Right lobe of liver (tissue), 6 donors: Measurements from ENCODE around the gene OCIAD2. TPM values are rescaled to one million over a fixed set of nuclear protein-coding genes. Genes with fewer than 3 reads are reported as not detected.

Source experiments
- ATAC-seq, 4 donors: fragments of 200-7000 bp; cut with Tn5 transposase; one replicate each; pipeline ENCODE4 v1.9.1; 2020; ENCODE audit warnings: mild to moderate bottlenecking in 4 of 4, moderate library complexity in 4 of 4
- DNase-seq, 3 donors: peaks; one replicate each; pipeline ENCODE4 v3.0.0-alpha.2; 2020
- H3K27ac ChIP-seq, 3 donors: fragments of 200-600 bp; one replicate each; pipeline ENCODE4 v1.8.0; 2022
- H3K27me3 ChIP-seq, 2 donors: fragments of 200-600 bp; one replicate each; pipeline ENCODE4 v1.8.0; 2022
- H3K36me3 ChIP-seq, 4 donors: fragments of 200-600 bp; sonication (generic) in 1 of 4; one replicate each; pipeline versions ENCODE4 v1.5.1 to v1.8.0; 2017 to 2022; ENCODE audit warnings: control low read depth in 1 of 4
- H3K4me1 ChIP-seq, 4 donors: fragments of 200-600 bp; sonication (generic) in 1 of 4; one replicate each; pipeline versions ENCODE4 v1.5.1 to v1.8.0; 2017 to 2022; ENCODE audit warnings: control low read depth in 1 of 4
- H3K4me3 ChIP-seq, 3 donors: fragments of 200-600 bp; one replicate each; pipeline ENCODE4 v1.8.0; 2022
- H3K9me3 ChIP-seq, 4 donors: fragments of 200-600 bp; sonication (generic) in 1 of 4; one replicate each; pipeline versions ENCODE4 v1.5.1 to v1.8.0; 2017 to 2022; ENCODE audit warnings: control low read depth in 1 of 4
- CTCF ChIP-seq, 4 donors: fragments of 200-600 bp in 3 of 4; fragments of 450-650 bp in 1 of 4; IDR thresholded peaks; one replicate each; pipeline versions ENCODE4 v1.5.1 to v1.8.0; 2016 to 2022; ENCODE audit warnings: antibody characterized with exemption in 4 of 4, mild to moderate bottlenecking in 2 of 4
- POLR2A ChIP-seq: fragments of 450-650 bp; IDR thresholded peaks from one replicate; pipeline ENCODE4 v1.6.1; 2017; ENCODE audit warnings: antibody characterized with exemption, mild to moderate bottlenecking
- WGBS: methylation state at CpG from one replicate; pipeline ENCODE4 v1.1.6; 2018; ENCODE audit warnings: low coverage, low lambda C conversion rate; ENCODE audit not compliant: insufficient coverage; ENCODE audit errors: missing lambda C conversion rate; 5-methylcytosine and 5-hydroxymethylcytosine counted together
- intact Hi-C, 2 donors: fragments of 100-400 bp; cut with DNase I; formaldehyde crosslinking; loops; one replicate each; pipeline versions ENCODE4 v1.11.2 to v1.14.1; 2022
- total RNA-seq, 6 experiments: library from RNA; depleted of rRNA in 2 of 6; stranded (reverse); fragments of >200 nt in 2 of 6; fragmentation: NEBNext Ultra II Directional in 3 of 6; extraction: Animal tissue kit (Norgen Biotek cat#: 25700) in 3 of 6; gene quantifications; one replicate each; pipeline versions ENCODE4 v1.1.0 to v1.2.4, GENCODE V29; 2016 to 2023
- donor health status: DM: no; HTN: yes; CAD: no.
- donor health status: DM: no; HTN: no; CAD: no.
- donor health status: DM: no; HTN: no; CAD: no.
- donor health status: DM: no; HTN: yes; CAD: no.
- donor health status: DM: no; HTN: yes; CAD: no.

OCIAD2 gene
- total RNA-seq, 6 experiments from 2014 or later, result 29.6 to 107 (median 68.3) TPM

GRCh38 chr4:48901196-48901595 lies 5.4 kb downstream of the OCIAD2 start:
- TF ChIP-seq CTCF (IDR thresholded peaks at IDR 0.05) (no peak), POLR2A (no peak)
- no peak overlapping the region for H3K27ac ChIP-seq
- no peaks in the 10 kb centered on the region for H3K27me3 ChIP-seq
- no peaks in the 10 kb centered on the region for H3K9me3 ChIP-seq
- peaks cover 0 to 50% (median 1%) of the 10 kb centered on the region in 4 donors for H3K36me3 ChIP-seq
- peaks cover 0 to 27% (median 5%) of the 10 kb centered on the region in 4 donors for H3K4me1 ChIP-seq
- intact Hi-C loops, result loop anchor here in 1 of 2 donors (10.0 kb wide), 1 partner anchor 66 kb away; the partner anchor contains the start of gene OCIAD1
- no peak overlapping the region for H3K4me3 ChIP-seq
- DNase-seq (no peak), ATAC-seq (no peak)
- WGBS, result 98% methylated on average over 3 of the region's 4 CpGs

GRCh38 chr4:48899950-48900349 lies 6.6 kb downstream of the OCIAD2 start:
- intact Hi-C loops, result loop anchor here in 1 of 2 donors (10.0 kb wide), 1 partner anchor 65 kb away; the partner anchor contains the start of gene OCIAD1

GRCh38 chr4:48899432-48899749 lies 7.2 kb downstream of the OCIAD2 start:
- ATAC-seq (no peak), DNase-seq (no peak)
- Histone ChIP-seq H3K27me3 (no peaks in the 10 kb centered on the region), H3K27ac (no peak overlapping the region), H3K4me3 (no peak overlapping the region), H3K4me1 (peaks cover 0 to 17% (median 2%) of the 10 kb centered on the region in 4 donors), H3K36me3 (peaks cover 0 to 60% (median 1%) of the 10 kb centered on the region in 4 donors), H3K9me3 (no peaks in the 10 kb centered on the region)
- intact Hi-C loops, result no loop called here
- WGBS, result 78% methylated on average over 1 of the region's 1 CpG
- TF ChIP-seq POLR2A (no peak), CTCF (IDR thresholded peaks at IDR 0.05) (no peak)

More at GRCh38 chr4:48899950-48900349, 6.6 kb downstream of the OCIAD2 start:
- Histone ChIP-seq H3K27ac (no peak overlapping the region), H3K27me3 (no peaks in the 10 kb centered on the region), H3K36me3 (peaks cover 0 to 58% (median 1%) of the 10 kb centered on the region in 4 donors), H3K9me3 (no peaks in the 10 kb centered on the region), H3K4me1 (peaks cover 0 to 23% (median 3%) of the 10 kb centered on the region in 4 donors), H3K4me3 (no peak overlapping the region)
- 71% methylated on average over 3 of the region's 4 CpGs for WGBS
- TF ChIP-seq CTCF (IDR thresholded peaks at IDR 0.05) (no peak), POLR2A (no peak)
- no peak for DNase-seq
- no peak for ATAC-seq

GRCh38 chr4:48898733-48899431 lies 7.7 kb downstream of the OCIAD2 start:
- DNase-seq (no peak), ATAC-seq (no peak)
- H3K4me3 ChIP-seq, result no peak overlapping the region
- TF ChIP-seq POLR2A, result no peak
- TF ChIP-seq CTCF (IDR thresholded peaks at IDR 0.05), result no peak
- H3K27me3 ChIP-seq, result no peaks in the 10 kb centered on the region
- 53% methylated on average over 5 of the region's 5 CpGs for WGBS
- no peak overlapping the region for H3K27ac ChIP-seq
- intact Hi-C loops, result no loop called here
- H3K9me3 ChIP-seq, result no peaks in the 10 kb centered on the region
- H3K36me3 ChIP-seq, result peaks cover 0 to 56% (median 1%) of the 10 kb centered on the region in 4 donors
- H3K4me1 ChIP-seq, result peaks cover 0 to 12% (median 2%) of the 10 kb centered on the region in 4 donors
